ENCODE data around the gene CCDC144A.
"Not testable (repeated sequence)": the region's sequence is repeated elsewhere in the genome, so short reads cannot be mapped to it uniquely, and the experiment has no call there.

Gene CCDC144A

GRCh38 chr17:16689731-16690281, at the start of gene CCDC144A:
CCDC144A (plus strand) TSS chr17:16690241; CDS start chr17:16690401, 160 bp downstream.
- not testable (repeated sequence) for DNase-seq (ENCODE audit: low read depth, low spot score)

- peak; percentile 21 for DNase-seq (ENCODE audit: low read depth, low spot score)
Observed at GRCh38 chr17:16649585-16649984, 40.5 kb upstream of the CCDC144A start.

- no peak for DNase-seq (ENCODE audit: low read depth, low spot score)
Observed at GRCh38 chr17:16652252-16652651, 37.8 kb upstream of the CCDC144A start.

- DNase-seq (ENCODE audit: low read depth, low spot score): no peak
Observed at GRCh38 chr17:16652847-16653366, 37.1 kb upstream of the CCDC144A start.

GRCh38 chr17:16653367-16654041, 36.5 kb upstream of the CCDC144A start, which contains the start of gene ZNF624:
ZNF624 (minus strand) TSS chr17:16653850.
- peak; percentile 98 for DNase-seq (ENCODE audit: low read depth, low spot score)

- no peak for DNase-seq (ENCODE audit: low read depth, low spot score)
Observed at GRCh38 chr17:16661217-16661616, 28.8 kb upstream of the CCDC144A start.

GRCh38 chr17:16662936-16663335, 27.1 kb upstream of the CCDC144A start:
- no peak for DNase-seq (ENCODE audit: low read depth, low spot score)

- not testable (repeated sequence) for DNase-seq (ENCODE audit: low read depth, low spot score)
Observed at GRCh38 chr17:16666553-16666906, 23.5 kb upstream of the CCDC144A start.

- peak; percentile 53 for DNase-seq (ENCODE audit: low read depth, low spot score)
Observed at GRCh38 chr17:16666907-16667636, 23.0 kb upstream of the CCDC144A start.

- DNase-seq (ENCODE audit: low read depth, low spot score): no peak
Observed at GRCh38 chr17:16676676-16677268, 13.3 kb upstream of the CCDC144A start.

GRCh38 chr17:16683290-16684138, 6.5 kb upstream of the CCDC144A start:
- DNase-seq (ENCODE audit: low read depth, low spot score): peak; percentile 53

GRCh38 chr17:16686019-16686418, 4.0 kb upstream of the CCDC144A start:
- DNase-seq (ENCODE audit: low read depth, low spot score): not testable (repeated sequence)

- DNase-seq (ENCODE audit: low read depth, low spot score): peak; percentile 40
Observed at GRCh38 chr17:16687151-16687550, 2.9 kb upstream of the CCDC144A start.

GRCh38 chr17:16690447-16690846, 406 bp downstream of the CCDC144A start:
- not testable (repeated sequence) for DNase-seq (ENCODE audit: low read depth, low spot score)

GRCh38 chr17:16697603-16698002, 7.6 kb downstream of the CCDC144A start:
- DNase-seq (ENCODE audit: low read depth, low spot score): not testable (repeated sequence)

GRCh38 chr17:16745492-16746203, 55.6 kb downstream of the CCDC144A start:
- DNase-seq (ENCODE audit: low read depth, low spot score): peak; percentile 80

- DNase-seq (ENCODE audit: low read depth, low spot score): peak; percentile 46
Observed at GRCh38 chr17:16746571-16746970, 56.5 kb downstream of the CCDC144A start.

GRCh38 chr17:16750515-16750914, 60.5 kb downstream of the CCDC144A start:
- not testable (repeated sequence) for DNase-seq (ENCODE audit: low read depth, low spot score)

GRCh38 chr17:16751224-16751923, 61.3 kb downstream of the CCDC144A start:
- DNase-seq (ENCODE audit: low read depth, low spot score): peak; percentile 54

- peak; percentile 14 for DNase-seq (ENCODE audit: low read depth, low spot score)
Observed at GRCh38 chr17:16751924-16752287, 61.9 kb downstream of the CCDC144A start.

Data from ELF-1 (cell line).